HepG2 (cell line): ENCODE measurements around the gene PRM3. TPM values are rescaled to one million over a fixed set of nuclear protein-coding genes. Genes with fewer than 3 reads are reported as not detected.

Experiments used
- BHLHE40 ChIP-seq: IDR thresholded peaks from 2 replicates; pipeline ENCODE4 v1.6.1; 2011; ENCODE audit warnings: low read length, improper control_type of control experiment
- CCAR2 ChIP-seq: fragments of 200-400 bp; formaldehyde crosslinking; optimal IDR thresholded peaks from 2 replicates; pipeline ENCODE3; 2018; ENCODE audit warnings: low read depth, mild to moderate bottlenecking, low read length, moderate library complexity
- CHD4 ChIP-seq: fragments of 200-600 bp; sonication (generic); IDR thresholded peaks from 2 replicates; pipeline ENCODE4 v1.7.0; 2017; ENCODE audit warnings: mild to moderate bottlenecking, low read length, borderline replicate concordance
- FOXA1 ChIP-seq, 2 experiments: fragments of 450-650 bp in 1 of 2; sonication (generic) in 1 of 2; formaldehyde crosslinking in 1 of 2; IDR thresholded peaks; 2 replicates each; pipeline versions ENCODE4 v1.4.0 to v1.6.1; 2016 to 2020; ENCODE audit warnings: missing genetic modification reagents in 1 of 2
- FOXO4 ChIP-seq: sonication (generic); formaldehyde crosslinking; conservative IDR thresholded peaks from 2 replicates; pipeline ENCODE4 v1.8.1; 2023; ENCODE audit warnings: missing genetic modification reagents
- GZF1 ChIP-seq: sonication (generic); formaldehyde crosslinking; IDR thresholded peaks from 2 replicates; pipeline ENCODE4 v1.5.1; 2020; ENCODE audit warnings: mild to moderate bottlenecking, missing genetic modification reagents
- HOXA5 ChIP-seq: sonication (generic); formaldehyde crosslinking; IDR thresholded peaks from 2 replicates; pipeline ENCODE4 v1.4.0; 2020; ENCODE audit warnings: missing genetic modification reagents
- LCORL ChIP-seq, 2 experiments: fragments of 450-650 bp in 1 of 2; sonication (generic) in 1 of 2; formaldehyde crosslinking in 1 of 2; IDR thresholded peaks; 2 replicates each; pipeline versions ENCODE4 v1.5.0 to v1.6.1; 2017 to 2020; ENCODE audit warnings: antibody characterized with exemption in 1 of 2, missing genetic modification reagents in 1 of 2
- MEF2D ChIP-seq: sonication (generic); formaldehyde crosslinking; IDR thresholded peaks from 2 replicates; pipeline ENCODE4 v1.5.1; 2020; ENCODE audit warnings: mild to moderate bottlenecking, missing genetic modification reagents
- PRDM15 ChIP-seq: sonication (generic); formaldehyde crosslinking; IDR thresholded peaks from 2 replicates; pipeline ENCODE4 v1.4.0; 2020; ENCODE audit warnings: missing genetic modification reagents
- PREB ChIP-seq: sonication (generic); formaldehyde crosslinking; IDR thresholded peaks from 2 replicates; pipeline ENCODE4 v1.4.0; 2020; ENCODE audit warnings: missing genetic modification reagents
- SALL1 ChIP-seq: sonication (generic); formaldehyde crosslinking; IDR thresholded peaks from 2 replicates; pipeline ENCODE4 v1.8.0; 2022; ENCODE audit warnings: mild to moderate bottlenecking, missing genetic modification reagents
- SP5 ChIP-seq: IDR thresholded peaks from 2 replicates; pipeline ENCODE4 v1.6.1; 2016; ENCODE audit warnings: low read depth, borderline replicate concordance
- SRY ChIP-seq: sonication (generic); formaldehyde crosslinking; IDR thresholded peaks from 2 replicates; pipeline ENCODE4 v1.8.0; 2022; ENCODE audit warnings: mild to moderate bottlenecking, missing genetic modification reagents
- ZNF230 ChIP-seq: sonication (generic); formaldehyde crosslinking; IDR thresholded peaks from 2 replicates; pipeline ENCODE4 v1.4.0; 2020; ENCODE audit warnings: mild to moderate bottlenecking, missing genetic modification reagents
- ZNF350 ChIP-seq: sonication (generic); formaldehyde crosslinking; IDR thresholded peaks from 2 replicates; pipeline ENCODE4 v1.4.0; 2020; ENCODE audit warnings: mild to moderate bottlenecking, low read depth, missing genetic modification reagents, borderline replicate concordance
- ZNF7 ChIP-seq: IDR thresholded peaks from 2 replicates; pipeline ENCODE4 v1.6.1; 2016; ENCODE audit warnings: missing biosample characterization, missing genetic modification reagents
- polyA plus RNA-seq, 8 experiments: library from polyadenylated mRNA; depleted of rRNA in 3 of 8; stranded (reverse) in 7 of 8; unstranded in 1 of 8; fragments of >200 nt; fragmentation: Illumina TruSeq in 4 of 8; extraction: Trizol in 4 of 8; gene quantifications; 2 replicates each; pipeline versions ENCODE4 v1.2.1 to v1.2.3, GENCODE V29; 2011 to 2016; ENCODE audit warnings: low read depth in 4 of 8, missing spikeins in 1 of 8, mixed read lengths in 1 of 8; ENCODE audit not compliant: insufficient read depth in 1 of 8
- total RNA-seq, 5 experiments: library from RNA; depleted of rRNA; stranded (reverse); fragments of >200 nt; fragmentation: Illumina TruSeq; extraction: Trizol; gene quantifications; 2 replicates each; pipeline ENCODE4 v1.2.3, GENCODE V29; 2016; ENCODE audit warnings: low read depth in 1 of 5
- TF ChIP-seq, protein P1 (sequence below): sonication (generic); formaldehyde crosslinking; IDR thresholded peaks from 2 replicates; pipeline ENCODE4 v1.8.0; 2022; ENCODE audit warnings: missing genetic modification reagents, mild to moderate bottlenecking, inconsistent platforms, borderline replicate concordance
- TF ChIP-seq, protein P2 (sequence below): sonication (generic); formaldehyde crosslinking; IDR thresholded peaks from 2 replicates; pipeline ENCODE4 v1.5.1; 2020; ENCODE audit warnings: missing genetic modification reagents, mild to moderate bottlenecking, borderline replicate concordance
- TF ChIP-seq, protein P3 (sequence below): IDR thresholded peaks from 2 replicates; pipeline ENCODE4 v1.6.1; 2016; ENCODE audit warnings: mild to moderate bottlenecking, missing biosample characterization, missing genetic modification reagents

The PRM3 gene
- total and polyA plus RNA-seq, 2 of the 13 experiments (the other 11 are each of a cell fraction or from before 2014, with no cell fraction given), result not detected

- TF ChIP-seq FOXO4 (CRISPR knock-in tag), result no peak
- TF ChIP-seq BHLHE40, result no peak
- 0 out of 2 replicates have a peak, but pooled peaks have one; percentile 16 for TF ChIP-seq SRY
- TF ChIP-seq, protein P1, sequence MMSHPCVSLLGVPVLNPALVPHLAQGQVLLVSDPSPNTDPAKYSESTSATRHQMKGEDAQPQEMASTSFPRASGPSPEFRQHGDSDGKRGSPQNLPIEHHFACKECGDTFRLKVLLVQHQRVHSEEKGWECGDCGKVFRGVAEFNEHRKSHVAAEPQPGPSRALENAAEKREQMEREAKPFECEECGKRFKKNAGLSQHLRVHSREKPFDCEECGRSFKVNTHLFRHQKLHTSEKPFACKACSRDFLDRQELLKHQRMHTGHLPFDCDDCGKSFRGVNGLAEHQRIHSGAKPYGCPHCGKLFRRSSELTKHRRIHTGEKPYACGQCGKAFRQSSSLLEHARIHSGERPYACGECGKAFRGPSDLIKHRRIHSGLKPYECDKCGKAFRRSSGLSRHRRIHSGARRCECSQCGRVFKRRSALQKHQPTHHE (CRISPR knock-in tag), result no peak
- TF ChIP-seq HOXA5 (CRISPR knock-in tag), result no peak
- no peak; the same call in 1 of the 2 replicates for TF ChIP-seq ZNF350 (CRISPR knock-in tag)
- TF ChIP-seq, protein P2, sequence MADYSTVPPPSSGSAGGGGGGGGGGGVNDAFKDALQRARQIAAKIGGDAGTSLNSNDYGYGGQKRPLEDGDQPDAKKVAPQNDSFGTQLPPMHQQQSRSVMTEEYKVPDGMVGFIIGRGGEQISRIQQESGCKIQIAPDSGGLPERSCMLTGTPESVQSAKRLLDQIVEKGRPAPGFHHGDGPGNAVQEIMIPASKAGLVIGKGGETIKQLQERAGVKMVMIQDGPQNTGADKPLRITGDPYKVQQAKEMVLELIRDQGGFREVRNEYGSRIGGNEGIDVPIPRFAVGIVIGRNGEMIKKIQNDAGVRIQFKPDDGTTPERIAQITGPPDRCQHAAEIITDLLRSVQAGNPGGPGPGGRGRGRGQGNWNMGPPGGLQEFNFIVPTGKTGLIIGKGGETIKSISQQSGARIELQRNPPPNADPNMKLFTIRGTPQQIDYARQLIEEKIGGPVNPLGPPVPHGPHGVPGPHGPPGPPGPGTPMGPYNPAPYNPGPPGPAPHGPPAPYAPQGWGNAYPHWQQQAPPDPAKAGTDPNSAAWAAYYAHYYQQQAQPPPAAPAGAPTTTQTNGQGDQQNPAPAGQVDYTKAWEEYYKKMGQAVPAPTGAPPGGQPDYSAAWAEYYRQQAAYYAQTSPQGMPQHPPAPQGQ (CRISPR knock-in tag), result no peak
- TF ChIP-seq SALL1 (CRISPR knock-in tag), result no peak
- no peak for TF ChIP-seq PRDM15 (CRISPR knock-in tag)
- TF ChIP-seq, protein P3, sequence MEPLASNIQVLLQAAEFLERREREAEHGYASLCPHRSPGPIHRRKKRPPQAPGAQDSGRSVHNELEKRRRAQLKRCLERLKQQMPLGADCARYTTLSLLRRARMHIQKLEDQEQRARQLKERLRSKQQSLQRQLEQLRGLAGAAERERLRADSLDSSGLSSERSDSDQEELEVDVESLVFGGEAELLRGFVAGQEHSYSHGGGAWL, result 0 out of 2 replicates have a peak, but pooled peaks have one; percentile 11
- peak; percentile 16 for TF ChIP-seq CCAR2
- no peak for TF ChIP-seq ZNF7
- TF ChIP-seq GZF1, result peak; percentile 76; the same call in 1 of the 2 replicates
- no peak for TF ChIP-seq CHD4
- TF ChIP-seq FOXA1 (IDR thresholded peaks at IDR 0.05), result no peak
- no peak for TF ChIP-seq FOXA1 (CRISPR knock-in tag; IDR thresholded peaks at IDR 0.05)
- no peak for TF ChIP-seq LCORL (IDR thresholded peaks at IDR 0.05)
- no peak for TF ChIP-seq LCORL (CRISPR knock-in tag; IDR thresholded peaks at IDR 0.05)
- peak; percentile 40 for TF ChIP-seq SP5 (CRISPR knock-in tag)
- 0 out of 2 replicates have a peak, but pooled peaks have one; percentile 40 for TF ChIP-seq MEF2D (CRISPR knock-in tag)
- TF ChIP-seq PREB, result no peak
- TF ChIP-seq ZNF230 (CRISPR knock-in tag), result no peak
Measured at GRCh38 chr16:11256661-11257130, 16.7 kb downstream of the PRM3 start (continued).
